GM19240 (cell line): ENCODE data around the gene MKX.
"Not testable (repeated sequence)": the region's sequence is repeated elsewhere in the genome, so short reads cannot be mapped to it uniquely, and the experiment has no call there.

Experiments
- DNase-seq: peaks from one replicate; pipeline ENCODE4 v3.0.0; 2011; ENCODE audit warnings: low spot score; ENCODE audit not compliant: insufficient read length

MKX gene

GRCh38 chr10:27695088-27695487 lies 50.5 kb downstream of the MKX start:
- no peak for DNase-seq

GRCh38 chr10:27692663-27693062 lies 53.0 kb downstream of the MKX start:
- DNase-seq: no peak

GRCh38 chr10:27688991-27689390 lies 56.6 kb downstream of the MKX start:
- DNase-seq: no peak

GRCh38 chr10:27688276-27688675 lies 57.3 kb downstream of the MKX start:
- DNase-seq: no peak

- DNase-seq: no peak
Measured at GRCh38 chr10:27687743-27688142, 57.9 kb downstream of the MKX start.

GRCh38 chr10:27687326-27687725 lies 58.3 kb downstream of the MKX start:
- no peak for DNase-seq

GRCh38 chr10:27685681-27686080 lies 59.9 kb downstream of the MKX start:
- DNase-seq: no peak

- no peak for DNase-seq
Measured at GRCh38 chr10:27683226-27683625, 62.4 kb downstream of the MKX start.

GRCh38 chr10:27681795-27682194 lies 63.8 kb downstream of the MKX start:
- not testable (repeated sequence) for DNase-seq

GRCh38 chr10:27680691-27681605 lies 64.7 kb downstream of the MKX start:
- DNase-seq: no peak

GRCh38 chr10:27680006-27680557 lies 65.5 kb downstream of the MKX start:
- no peak for DNase-seq

- no peak for DNase-seq
Measured at GRCh38 chr10:27679369-27679912, 66.2 kb downstream of the MKX start.

GRCh38 chr10:27678166-27678565 lies 67.5 kb downstream of the MKX start:
- no peak for DNase-seq

GRCh38 chr10:27673065-27673464 lies 72.6 kb downstream of the MKX start:
- no peak for DNase-seq

- DNase-seq: no peak
Measured at GRCh38 chr10:27671821-27672220, 73.8 kb downstream of the MKX start.

GRCh38 chr10:27664461-27664860 lies 81.2 kb downstream of the MKX start:
- no peak for DNase-seq

- DNase-seq: no peak
Measured at GRCh38 chr10:27663621-27664020, 82.0 kb downstream of the MKX start.

GRCh38 chr10:27661514-27662286 lies 83.9 kb downstream of the MKX start:
- DNase-seq: no peak

- no peak for DNase-seq
Measured at GRCh38 chr10:27660711-27661110, 84.9 kb downstream of the MKX start.

- no peak for DNase-seq
Measured at GRCh38 chr10:27660268-27660667, 85.4 kb downstream of the MKX start.

GRCh38 chr10:27659786-27660185 lies 85.8 kb downstream of the MKX start:
- DNase-seq: no peak

- DNase-seq: no peak
Measured at GRCh38 chr10:27658788-27659187, 86.8 kb downstream of the MKX start.
